K562 (cell line): ENCODE data around the gene TSGA10IP. TPM values are rescaled to one million over a fixed set of nuclear protein-coding genes. Genes with fewer than 3 reads are reported as not detected.
A peak's percentile ranks its signal among the peaks of the same experiment; 100 is the strongest.

Experiments used
- CAMTA2 ChIP-seq: fragments of 250-450 bp; sonication (Bioruptor Pico); conservative IDR thresholded peaks from 2 replicates; pipeline ENCODE4 v1.5.1; 2022
- DNMT1 ChIP-seq: fragments of 450-650 bp; IDR thresholded peaks from 2 replicates; pipeline ENCODE4 v1.6.1; 2016; ENCODE audit warnings: antibody characterized with exemption, mild to moderate bottlenecking
- FOXJ2 ChIP-seq: fragments of 200-800 bp; sonication (Bioruptor generic); IDR thresholded peaks from 2 replicates; pipeline ENCODE4 v1.6.1; 2016; ENCODE audit warnings: missing genetic modification characterization, missing compliant biosample characterization
- HMG20B ChIP-seq: fragments of 250-450 bp; sonication (Bioruptor Pico); IDR thresholded peaks from 2 replicates; pipeline ENCODE4 v1.5.0; 2021; ENCODE audit warnings: mild to moderate bottlenecking
- ILF3 ChIP-seq: fragments of 450-650 bp; IDR thresholded peaks from 2 replicates; pipeline ENCODE4 v1.6.1; 2018; ENCODE audit warnings: antibody characterized with exemption, mild to moderate bottlenecking, moderate library complexity, borderline replicate concordance
- KAT8 ChIP-seq: fragments of 450-650 bp; IDR thresholded peaks from 2 replicates; pipeline ENCODE4 v1.6.1; 2016; ENCODE audit warnings: low read depth, mild to moderate bottlenecking
- MXD1 ChIP-seq: fragments of 250-450 bp; sonication (Bioruptor Pico); IDR thresholded peaks from 2 replicates; pipeline ENCODE4 v1.8.0; 2021; ENCODE audit warnings: borderline replicate concordance, mild to moderate bottlenecking, moderate library complexity; ENCODE audit not compliant: poor library complexity, severe bottlenecking
- NBN ChIP-seq: fragments of 450-650 bp; IDR thresholded peaks from 2 replicates; pipeline ENCODE4 v1.6.1; 2016; ENCODE audit warnings: low read depth, mild to moderate bottlenecking
- NCOA4 ChIP-seq: fragments of 450-650 bp; IDR thresholded peaks from 2 replicates; pipeline ENCODE4 v1.6.1; 2018; ENCODE audit warnings: mild to moderate bottlenecking; ENCODE audit not compliant: partially characterized antibody
- PTTG1 ChIP-seq: fragments of 450-650 bp; IDR thresholded peaks from 2 replicates; pipeline ENCODE4 v1.6.1; 2016; ENCODE audit warnings: low read depth, mild to moderate bottlenecking, missing genetic modification characterization, missing compliant biosample characterization
- SAFB2 ChIP-seq: fragments of 200-400 bp; formaldehyde crosslinking; IDR thresholded peaks from 2 replicates; pipeline ENCODE4 v1.6.1; 2018; ENCODE audit warnings: borderline replicate concordance, low read length, low read depth, moderate library complexity; ENCODE audit not compliant: severe bottlenecking
- SMARCB1 ChIP-seq: IDR thresholded peaks from 2 replicates; pipeline ENCODE4 v1.6.1; 2011; ENCODE audit warnings: improper control_type of control experiment, low read depth; ENCODE audit not compliant: insufficient read length
- SRF ChIP-seq, 2 experiments: fragments of 250-450, 450-650 bp in 1 of 2; sonication (Bioruptor Pico) in 1 of 2; sonication (generic) in 1 of 2; formaldehyde crosslinking; IDR thresholded peaks; 2 replicates each; pipeline versions ENCODE4 v1.5.0 to v1.5.1; 2020 to 2022; ENCODE audit warnings: mild to moderate bottlenecking in 1 of 2, missing genetic modification reagents in 1 of 2
- TCFL5 ChIP-seq: fragments of 250-450 bp; sonication (Bioruptor Pico); conservative IDR thresholded peaks from 2 replicates; pipeline ENCODE4 v1.6.1; 2021; ENCODE audit warnings: mild to moderate bottlenecking, moderate library complexity, matching md5 sums
- VEZF1 ChIP-seq: fragments of 200-800 bp; sonication (Bioruptor generic); IDR thresholded peaks from 2 replicates; pipeline ENCODE4 v1.6.1; 2017; ENCODE audit warnings: missing genetic modification characterization, missing compliant biosample characterization
- ZBTB2 ChIP-seq: fragments of 450-650 bp; IDR thresholded peaks from 2 replicates; pipeline ENCODE4 v1.6.1; 2016; ENCODE audit warnings: antibody characterized with exemption
- ZNF146 ChIP-seq: IDR thresholded peaks from one replicate; pipeline ENCODE4 v1.6.1; 2018; ENCODE audit warnings: missing compliant biosample characterization; ENCODE audit not compliant: unreplicated experiment
- ZNF274 ChIP-seq: IDR thresholded peaks from 2 replicates; pipeline ENCODE4 v1.6.1; 2011; ENCODE audit warnings: low read depth, mild to moderate bottlenecking, low read length, moderate library complexity, borderline replicate concordance
- ZNF324 ChIP-seq: fragments of 250-450 bp; sonication (Bioruptor Pico); IDR thresholded peaks from 2 replicates; pipeline ENCODE4 v1.4.0; 2020; ENCODE audit warnings: mild to moderate bottlenecking
- polyA plus RNA-seq, 8 experiments: library from polyadenylated mRNA; depleted of rRNA in 4 of 8; stranded (reverse) in 5 of 8; unstranded in 3 of 8; fragments of >200 nt; fragmentation: Nextera tagmentation in 2 of 8; fragmentation: Illumina TruSeq in 1 of 8; extraction: Ambion mirVana in 2 of 8; extraction: Trizol in 1 of 8; gene quantifications; 2 replicates each; pipeline versions ENCODE4 v1.2.1 to v1.2.3, GENCODE V29; 2011 to 2014; ENCODE audit warnings: inconsistent platforms in 1 of 8, missing spikeins in 1 of 8
- total RNA-seq, 7 experiments: library from RNA; depleted of rRNA in 6 of 7; stranded (reverse); fragments of >200 nt in 6 of 7; fragmentation: Illumina TruSeq in 2 of 7; extraction: Trizol in 2 of 7; gene quantifications; 2 replicates each; pipeline versions ENCODE4 v1.2.1 to v1.2.3, GENCODE V29; 2011 to 2021; ENCODE audit warnings: low replicate concordance in 1 of 7
- TF ChIP-seq, protein P1 (sequence below): fragments of 250-450 bp; sonication (Bioruptor Pico); IDR thresholded peaks from 2 replicates; pipeline ENCODE4 v1.8.0; 2022; ENCODE audit warnings: inconsistent platforms, mild to moderate bottlenecking, moderate library complexity, borderline replicate concordance
- TF ChIP-seq, protein P2 (sequence below): fragments of 250-450 bp; sonication (Bioruptor Pico); IDR thresholded peaks from 2 replicates; pipeline ENCODE4 v1.8.0; 2021; ENCODE audit warnings: mild to moderate bottlenecking, moderate library complexity

The TSGA10IP gene
- total and polyA plus RNA-seq, 9 of the 15 experiments (the other 6 are each of a cell fraction or from before 2014, with no cell fraction given), result not detected

DNA sequence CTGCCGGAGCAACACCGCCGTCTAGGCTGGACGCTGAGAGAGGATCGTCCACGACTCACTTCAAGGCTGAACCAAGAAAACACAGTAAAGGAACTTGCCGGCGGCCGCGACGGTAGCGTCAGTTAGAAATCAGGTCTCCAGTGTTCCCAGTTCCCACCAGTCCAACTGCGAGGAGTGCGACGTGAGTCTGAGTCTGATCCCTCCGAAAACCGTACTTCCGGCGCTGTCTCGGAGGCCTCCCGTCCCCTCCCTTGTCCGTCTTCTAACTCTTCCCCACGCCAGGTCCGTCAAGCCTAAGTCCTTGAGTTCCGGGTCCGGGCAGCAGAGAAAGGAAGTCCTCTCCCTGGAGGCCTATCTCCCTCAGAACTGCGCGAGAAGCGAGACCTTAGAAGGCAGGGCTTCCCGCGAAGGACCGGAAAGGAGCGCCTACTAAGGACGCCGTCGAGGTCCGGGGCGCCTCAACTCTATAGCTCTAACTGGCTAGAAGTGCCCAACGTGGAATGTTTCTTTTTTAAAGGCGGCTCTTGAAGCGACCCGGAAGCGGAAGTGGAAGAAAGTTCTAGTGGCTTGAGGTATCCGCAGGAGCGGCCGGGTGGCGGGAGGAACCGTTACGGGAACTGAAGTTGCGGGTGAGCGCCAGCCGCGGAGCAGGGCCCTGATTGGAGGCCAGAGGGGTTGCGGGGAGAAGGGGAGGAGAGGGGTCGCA lies 56.8 kb downstream of the TSGA10IP start, which contains the start of the genes BANF1 and EIF1AD (continued):
- TF ChIP-seq ZNF146 (CRISPR knock-in tag) (no peak), ZBTB2 (peak; percentile 85), ILF3 (no peak), SRF (CRISPR knock-in tag; IDR thresholded peaks at IDR 0.05) (peak; percentile 55 to 80; a peak in 2 of 4 replicates), ZNF274 (no peak), VEZF1 (CRISPR knock-in tag) (peak; percentile 88), SMARCB1 (no peak), KAT8 (peak; percentile 77; the same call in 1 of the 2 replicates), CAMTA2 (no peak), TCFL5 (CRISPR knock-in tag) (no peak), NCOA4 (peak; percentile 3), MXD1 (CRISPR knock-in tag) (peak; percentile 73), ZNF324 (CRISPR knock-in tag) (no peak), NBN (peak; percentile 95), SAFB2 (no peak), FOXJ2 (tag) (no peak), HMG20B (CRISPR knock-in tag) (no peak), DNMT1 (no peak), PTTG1 (no peak)
- TF ChIP-seq, protein P1, sequence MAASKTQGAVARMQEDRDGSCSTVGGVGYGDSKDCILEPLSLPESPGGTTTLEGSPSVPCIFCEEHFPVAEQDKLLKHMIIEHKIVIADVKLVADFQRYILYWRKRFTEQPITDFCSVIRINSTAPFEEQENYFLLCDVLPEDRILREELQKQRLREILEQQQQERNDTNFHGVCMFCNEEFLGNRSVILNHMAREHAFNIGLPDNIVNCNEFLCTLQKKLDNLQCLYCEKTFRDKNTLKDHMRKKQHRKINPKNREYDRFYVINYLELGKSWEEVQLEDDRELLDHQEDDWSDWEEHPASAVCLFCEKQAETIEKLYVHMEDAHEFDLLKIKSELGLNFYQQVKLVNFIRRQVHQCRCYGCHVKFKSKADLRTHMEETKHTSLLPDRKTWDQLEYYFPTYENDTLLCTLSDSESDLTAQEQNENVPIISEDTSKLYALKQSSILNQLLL (CRISPR knock-in tag), result no peak
- TF ChIP-seq, protein P2, sequence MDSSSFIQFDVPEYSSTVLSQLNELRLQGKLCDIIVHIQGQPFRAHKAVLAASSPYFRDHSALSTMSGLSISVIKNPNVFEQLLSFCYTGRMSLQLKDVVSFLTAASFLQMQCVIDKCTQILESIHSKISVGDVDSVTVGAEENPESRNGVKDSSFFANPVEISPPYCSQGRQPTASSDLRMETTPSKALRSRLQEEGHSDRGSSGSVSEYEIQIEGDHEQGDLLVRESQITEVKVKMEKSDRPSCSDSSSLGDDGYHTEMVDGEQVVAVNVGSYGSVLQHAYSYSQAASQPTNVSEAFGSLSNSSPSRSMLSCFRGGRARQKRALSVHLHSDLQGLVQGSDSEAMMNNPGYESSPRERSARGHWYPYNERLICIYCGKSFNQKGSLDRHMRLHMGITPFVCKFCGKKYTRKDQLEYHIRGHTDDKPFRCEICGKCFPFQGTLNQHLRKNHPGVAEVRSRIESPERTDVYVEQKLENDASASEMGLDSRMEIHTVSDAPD (CRISPR knock-in tag), result no peak
